ENCODE results near the gene CER1.

Gene CER1, protein sequence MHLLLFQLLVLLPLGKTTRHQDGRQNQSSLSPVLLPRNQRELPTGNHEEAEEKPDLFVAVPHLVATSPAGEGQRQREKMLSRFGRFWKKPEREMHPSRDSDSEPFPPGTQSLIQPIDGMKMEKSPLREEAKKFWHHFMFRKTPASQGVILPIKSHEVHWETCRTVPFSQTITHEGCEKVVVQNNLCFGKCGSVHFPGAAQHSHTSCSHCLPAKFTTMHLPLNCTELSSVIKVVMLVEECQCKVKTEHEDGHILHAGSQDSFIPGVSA

GRCh38 chr9:14722391-14723035 is at the start of gene CER1:
Gene CER1, minus strand, starts transcription at chr9:14722733. Its CDS starts 61 bp downstream, at chr9:14722672.
- DNase-seq, result no peak

- DNase-seq, result no peak
Measured at GRCh38 chr9:14770592-14770991, 48.1 kb upstream of the CER1 start.

DNA sequence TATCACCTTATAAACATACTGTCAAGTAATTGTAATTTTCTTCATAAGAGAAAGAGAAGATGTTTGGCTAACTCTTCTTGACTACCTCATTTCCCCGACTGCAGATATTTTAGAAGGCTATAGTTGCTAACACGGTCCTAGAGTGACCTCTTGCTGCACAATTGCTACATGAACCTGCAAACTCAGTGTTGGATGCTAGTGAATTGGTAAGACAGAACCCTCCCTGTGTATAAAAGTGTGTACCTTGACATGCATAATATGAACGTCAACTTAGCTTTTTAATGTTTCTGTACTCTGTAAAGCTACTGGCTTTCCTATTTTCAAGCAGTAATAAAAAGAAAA is 46.7 kb upstream of the CER1 start:
- DNase-seq, result peak; percentile 15

DNA sequence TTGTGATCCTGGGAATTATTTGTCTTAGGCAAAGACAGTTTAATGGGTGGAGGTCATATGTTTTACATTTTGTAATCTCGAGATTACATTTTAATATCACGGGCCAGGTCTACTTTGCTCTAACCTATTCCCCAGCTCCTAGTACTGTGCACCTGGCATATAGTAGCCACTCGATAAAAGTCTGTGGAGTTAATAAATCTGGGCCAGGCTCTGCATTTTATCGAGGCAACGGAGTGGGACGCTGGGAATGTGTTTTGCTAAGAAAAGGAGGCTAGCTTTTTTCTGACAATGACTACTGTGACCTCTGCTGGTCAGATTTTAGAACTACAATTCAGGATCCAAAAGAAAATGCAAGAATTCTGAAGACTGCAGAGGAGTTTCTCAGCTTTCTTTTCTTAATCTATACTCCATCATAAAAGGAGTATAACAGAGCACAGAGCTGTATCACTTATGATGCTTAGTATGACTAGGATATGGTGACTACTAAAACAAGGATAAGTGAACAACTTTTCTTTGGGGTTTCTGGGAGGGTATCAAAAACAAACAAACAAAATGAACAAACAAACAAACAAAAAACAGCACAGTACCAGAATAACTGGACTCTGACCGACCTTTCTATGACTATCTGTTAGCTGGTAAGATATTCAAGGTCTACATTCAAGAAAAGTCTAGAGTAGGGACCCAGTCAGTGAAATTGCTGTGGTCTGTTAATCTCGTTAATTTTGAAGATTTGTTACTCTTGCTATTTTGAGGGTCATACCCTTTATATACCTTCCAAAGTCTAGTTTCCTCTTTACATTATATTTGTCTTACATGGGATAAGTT is 46.1 kb upstream of the CER1 start:
- DNase-seq, result peak; percentile 43

GRCh38 chr9:14766299-14766698 is 43.8 kb upstream of the CER1 start:
- DNase-seq, result no peak

GRCh38 chr9:14761584-14761983 is 39.1 kb upstream of the CER1 start:
- no peak for DNase-seq

GRCh38 chr9:14760060-14760459 is 37.5 kb upstream of the CER1 start:
- DNase-seq, result no peak

GRCh38 chr9:14756291-14756690 is 33.8 kb upstream of the CER1 start:
- DNase-seq, result no peak

DNA sequence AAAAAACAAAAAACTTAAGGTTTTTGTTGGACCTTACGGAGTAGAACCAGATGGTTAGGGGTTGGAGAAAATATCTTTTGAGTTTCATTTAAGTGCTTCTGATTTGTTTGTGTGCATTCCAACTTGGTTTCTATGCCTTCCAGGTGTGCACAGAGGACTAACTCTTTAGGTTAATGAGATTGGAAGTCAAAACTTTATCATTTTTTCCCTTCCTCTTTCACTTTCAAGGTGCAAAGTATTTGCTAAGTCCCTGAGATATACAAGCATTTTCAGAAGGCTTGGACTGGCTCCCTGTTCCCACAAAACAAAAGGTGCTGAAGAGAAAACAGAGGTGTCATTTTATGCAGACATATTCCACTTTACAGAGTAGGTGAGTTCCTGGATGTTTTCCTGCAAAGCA is 30.3 kb upstream of the CER1 start:
- no peak for DNase-seq

- no peak for DNase-seq
Measured at GRCh38 chr9:14752271-14752670, 29.7 kb upstream of the CER1 start.

DNA sequence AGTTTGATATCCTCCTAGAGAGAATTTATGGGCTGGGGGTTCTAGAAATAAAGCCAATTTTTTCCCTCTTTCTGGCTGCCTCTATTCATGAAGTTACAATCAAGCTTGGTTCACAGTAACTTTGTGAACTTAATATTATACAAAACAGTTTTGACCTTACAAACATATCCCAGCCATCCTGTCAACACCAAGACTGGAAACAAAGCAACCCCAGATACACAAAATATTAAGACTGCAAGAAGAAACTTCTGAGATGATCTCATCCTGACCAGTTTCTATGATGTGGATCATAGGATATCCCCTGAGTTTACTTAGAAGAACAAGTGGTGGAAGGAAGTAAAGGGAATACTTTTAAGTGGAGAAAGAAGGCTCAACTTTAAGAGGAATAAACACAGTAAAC is 28.3 kb upstream of the CER1 start:
- no peak for DNase-seq

DNA sequence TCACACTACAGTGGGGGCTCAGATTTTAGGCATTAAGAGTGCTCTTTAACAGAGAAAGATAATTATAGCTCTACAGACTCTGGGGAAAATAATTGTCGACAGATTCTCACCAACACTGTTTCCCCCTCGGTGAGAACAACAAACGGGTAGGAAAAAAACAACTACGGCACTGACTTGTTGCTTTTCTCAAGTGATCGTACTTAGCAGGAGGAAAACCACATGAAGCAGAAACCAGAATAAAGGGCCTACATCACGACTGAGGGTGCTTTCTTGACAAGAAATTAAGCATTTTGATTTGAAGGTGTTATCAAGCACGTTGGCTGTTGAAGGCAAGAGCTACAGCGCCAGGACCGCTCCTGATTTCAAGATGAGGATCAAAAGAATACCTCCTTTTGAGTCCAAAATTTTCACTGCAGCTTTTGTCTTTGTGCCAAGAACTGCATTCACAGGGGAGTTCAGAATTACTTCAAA is 27.2 kb upstream of the CER1 start:
- no peak for DNase-seq

GRCh38 chr9:14748373-14748772 is 25.8 kb upstream of the CER1 start:
- DNase-seq, result no peak

DNA sequence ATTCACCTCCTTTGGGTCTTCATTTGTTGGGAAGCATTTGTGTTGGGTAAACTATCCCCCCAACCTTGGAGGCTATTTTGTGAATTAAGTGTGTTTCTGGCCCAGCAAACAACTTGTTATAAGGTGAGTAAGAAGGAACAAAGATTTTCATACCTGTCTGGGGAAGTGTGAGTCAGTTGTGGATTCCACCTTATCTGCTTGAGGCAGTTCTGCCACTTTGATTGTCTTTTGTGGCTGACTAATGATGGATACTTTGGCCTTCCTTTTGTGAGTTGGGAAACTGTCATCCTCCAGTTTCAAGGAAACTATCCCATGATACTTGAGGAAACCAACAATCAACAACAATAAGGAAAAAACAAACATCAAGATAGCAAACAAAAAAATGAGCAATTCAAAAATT is 24.6 kb upstream of the CER1 start:
- no peak for DNase-seq

- DNase-seq, result no peak
Measured at GRCh38 chr9:14746626-14747025, 24.1 kb upstream of the CER1 start.

DNA sequence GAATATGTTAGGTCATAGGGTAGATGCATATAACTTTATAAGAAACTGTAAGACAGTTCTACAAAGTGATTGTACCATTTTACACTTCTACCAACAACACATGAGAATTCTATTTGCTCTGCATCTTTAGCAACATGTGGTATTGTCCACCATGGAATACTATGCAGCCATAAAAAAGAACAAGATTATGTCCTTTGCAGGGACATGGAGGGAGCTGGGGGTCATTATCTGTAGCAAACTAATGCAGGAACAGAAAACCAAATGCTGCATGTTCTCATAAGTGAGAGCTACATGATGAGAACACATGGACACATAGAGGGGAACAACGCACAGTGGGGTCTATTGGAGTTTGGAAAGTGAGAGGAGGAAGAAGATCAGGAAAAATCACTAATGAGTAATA is 22.2 kb upstream of the CER1 start:
- DNase-seq, result no peak

GRCh38 chr9:14741369-14741768 is 18.8 kb upstream of the CER1 start:
- no peak for DNase-seq

DNA sequence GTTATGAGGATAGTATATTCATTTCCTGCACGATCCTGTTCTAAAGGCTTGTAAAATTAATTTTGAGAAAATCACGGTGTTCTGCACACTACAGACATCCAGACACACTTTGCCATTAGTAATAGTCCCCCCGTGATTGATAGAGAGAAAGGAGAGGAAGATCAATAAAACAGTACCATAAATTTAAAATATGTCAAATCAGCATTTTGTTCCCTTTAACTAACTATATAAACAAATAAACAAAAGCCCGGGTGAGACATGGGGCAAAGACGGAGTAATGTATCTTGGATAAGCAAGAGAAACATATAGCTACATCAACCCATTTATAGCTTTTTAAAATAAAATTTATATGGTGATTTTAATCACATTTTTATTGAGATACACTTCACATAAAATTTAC is 10.6 kb upstream of the CER1 start:
- DNase-seq, result no peak

- DNase-seq, result no peak
Measured at GRCh38 chr9:14731294-14731981, 8.9 kb upstream of the CER1 start.

DNA sequence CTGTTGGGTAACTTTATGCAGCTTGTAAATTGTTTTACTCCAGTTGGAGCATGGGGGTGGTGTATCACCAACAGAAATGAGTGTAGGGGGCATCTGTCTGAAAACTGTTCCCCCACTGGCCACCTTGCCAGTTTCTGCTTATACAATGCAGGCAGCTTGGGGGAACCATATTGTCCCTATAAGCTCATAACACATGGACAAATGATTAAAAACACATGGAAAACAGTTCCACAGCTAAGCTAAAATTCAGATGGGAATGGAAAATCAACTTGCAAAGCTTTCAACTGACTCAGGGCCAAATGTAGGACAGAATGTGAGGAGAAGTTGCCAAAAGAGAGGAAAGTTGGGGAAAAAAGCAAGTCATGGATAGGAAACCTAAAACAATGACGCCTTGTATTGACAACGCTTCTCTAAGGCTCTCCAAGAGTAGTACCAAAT is 7.9 kb upstream of the CER1 start:
- DNase-seq, result no peak

- DNase-seq, result no peak
Measured at GRCh38 chr9:14723301-14723700, 768 bp upstream of the CER1 start.

- DNase-seq, result no peak
Measured at GRCh38 chr9:14719231-14719923, 3.2 kb downstream of the CER1 start.

- DNase-seq, result no peak
Measured at GRCh38 chr9:14715102-14715501, 7.4 kb downstream of the CER1 start.
